Gastroesophageal sphincter (tissue), 4 donors: Measurements from ENCODE around the gene ITM2C. TPM values are rescaled to one million over a fixed set of nuclear protein-coding genes. Genes with fewer than 3 reads are reported as not detected.

Experiments
- ATAC-seq: fragments of 150-250 bp; one replicate; pipeline ENCODE4 v1.9.1; 2016; ENCODE audit warnings: mild to moderate bottlenecking, moderate library complexity
- H3K27ac ChIP-seq, 4 donors: fragments of 200-600 bp; sonication (generic) in 3 of 4; 1 replicate in 3 of 4; 2 replicates in 1 of 4; pipeline ENCODE4 v1.5.1; 2016 to 2019
- H3K27me3 ChIP-seq: fragments of 200-600 bp; sonication (generic); one replicate; pipeline ENCODE4 v1.5.1; 2019
- H3K36me3 ChIP-seq, 2 donors: fragments of 200-600 bp; sonication (generic); one replicate each; pipeline ENCODE4 v1.5.1; 2019; ENCODE audit warnings: control low read depth in 1 of 2
- H3K4me1 ChIP-seq, 3 donors: fragments of 200-600 bp; sonication (generic); 1 replicate in 2 of 3; 2 replicates in 1 of 3; pipeline ENCODE4 v1.5.1; 2016 to 2019; ENCODE audit warnings: control low read depth in 2 of 3
- H3K4me3 ChIP-seq, 2 donors: fragments of 200-600 bp; sonication (generic); one replicate each; pipeline ENCODE4 v1.5.1; 2019; ENCODE audit warnings: mild to moderate bottlenecking in 1 of 2, moderate library complexity in 1 of 2
- H3K9me3 ChIP-seq, 3 donors: fragments of 200-600 bp; sonication (generic); one replicate each; pipeline ENCODE4 v1.5.1; 2017 to 2019; ENCODE audit warnings: control low read depth in 2 of 3
- CTCF ChIP-seq, 4 experiments: fragments of 200-600 bp in 2 of 4; fragments of 450-650 bp in 2 of 4; sonication (generic) in 1 of 4; IDR thresholded peaks; one replicate each; pipeline ENCODE4 v1.5.1; 2017 to 2019; ENCODE audit warnings: antibody characterized with exemption in 4 of 4, mild to moderate bottlenecking in 2 of 4, moderate library complexity in 2 of 4
- EP300 ChIP-seq: sonication (generic); formaldehyde crosslinking; IDR thresholded peaks from one replicate; pipeline ENCODE4 v1.6.1; 2017; ENCODE audit warnings: antibody characterized with exemption, mild to moderate bottlenecking
- POLR2A ChIP-seq, 2 donors: fragments of 450-650 bp; IDR thresholded peaks; one replicate each; pipeline ENCODE4 v1.6.1; 2017; ENCODE audit warnings: antibody characterized with exemption in 2 of 2, mild to moderate bottlenecking in 2 of 2, moderate library complexity in 1 of 2
- POLR2AphosphoS5 ChIP-seq: sonication (generic); formaldehyde crosslinking; IDR thresholded peaks from one replicate; pipeline ENCODE4 v1.6.1; 2017; ENCODE audit warnings: antibody characterized with exemption
- WGBS, 2 donors: methylation state at CpG; one replicate each; pipeline ENCODE4 v1.1.5; 2018; ENCODE audit warnings: low coverage in 1 of 2; 5-methylcytosine and 5-hydroxymethylcytosine counted together
- total RNA-seq, 4 donors: library from RNA; depleted of rRNA; stranded (reverse); fragments of >200 nt; gene quantifications; one replicate each; pipeline ENCODE4 v1.1.0, GENCODE V29; 2016

The ITM2C gene
- total RNA-seq, 4 donors from 2014 or later: 70.2 to 141 (median 84.0) TPM

- WGBS, 2 donors: 46 to 72% methylated on average over 7 of the region's 10 CpGs
- H3K27ac ChIP-seq: peak overlapping the region in 2 of 4 donors; percentile 33 to 46
- ATAC-seq: peak; percentile 71
Measured at GRCh38 chr2:230908595-230909191, 44.0 kb downstream of the ITM2C start.

GRCh38 chr2:230909841-230910545 is 45.3 kb downstream of the ITM2C start:
- H3K36me3 ChIP-seq: no peaks in the 10 kb centered on the region
- H3K4me1 ChIP-seq: peaks cover 0 to 9% (median 0%) of the 10 kb centered on the region in 3 donors
- no peaks in the 10 kb centered on the region for H3K9me3 ChIP-seq
- no peak overlapping the region for H3K4me3 ChIP-seq
- TF ChIP-seq EP300 (no peak), CTCF (IDR thresholded peaks at IDR 0.05) (no peak), POLR2A (IDR thresholded peaks at IDR 0.05) (no peak), POLR2AphosphoS5 (no peak)
- peaks cover 9% of the 10 kb centered on the region for H3K27me3 ChIP-seq
- 83 to 100% methylated on average over 1 to 6 of the region's 18 CpGs for WGBS, 2 donors
- H3K27ac ChIP-seq: no peak overlapping the region
- no peak for ATAC-seq

More at GRCh38 chr2:230908595-230909191, 44.0 kb downstream of the ITM2C start:
- peaks cover 4% of the 10 kb centered on the region for H3K27me3 ChIP-seq
- TF ChIP-seq EP300 (no peak), POLR2AphosphoS5 (no peak), POLR2A (IDR thresholded peaks at IDR 0.05) (no peak), CTCF (IDR thresholded peaks at IDR 0.05) (no peak)
- no peaks in the 10 kb centered on the region for H3K36me3 ChIP-seq
- peaks cover 0 to 9% (median 0%) of the 10 kb centered on the region in 3 donors for H3K4me1 ChIP-seq
- H3K9me3 ChIP-seq: no peaks in the 10 kb centered on the region
- H3K4me3 ChIP-seq: no peak overlapping the region

- 81 to 97% methylated on average over 9 to 11 of the region's 13 CpGs for WGBS, 2 donors
- no peak for TF ChIP-seq EP300
- TF ChIP-seq POLR2A (IDR thresholded peaks at IDR 0.05): no peak
- TF ChIP-seq POLR2AphosphoS5: no peak
- no peak for TF ChIP-seq CTCF (IDR thresholded peaks at IDR 0.05)
Measured at GRCh38 chr2:230910546-230911177, 45.9 kb downstream of the ITM2C start.

GRCh38 chr2:230912046-230912445 is 47.3 kb downstream of the ITM2C start:
- H3K27ac ChIP-seq: no peak overlapping the region
- WGBS, 2 donors: 90 to 94% methylated on average over 3 to 4 of the region's 5 CpGs
- no peak overlapping the region for H3K4me3 ChIP-seq
- H3K27me3 ChIP-seq: peaks cover 9% of the 10 kb centered on the region
- H3K9me3 ChIP-seq: no peaks in the 10 kb centered on the region
- no peak for TF ChIP-seq POLR2A (IDR thresholded peaks at IDR 0.05)
- TF ChIP-seq CTCF (IDR thresholded peaks at IDR 0.05): no peak
- TF ChIP-seq POLR2AphosphoS5: no peak
- no peak for TF ChIP-seq EP300
- no peaks in the 10 kb centered on the region for H3K36me3 ChIP-seq
- H3K4me1 ChIP-seq: peaks cover 0 to 9% (median 0%) of the 10 kb centered on the region in 3 donors
- no peak for ATAC-seq

More at GRCh38 chr2:230910546-230911177, 45.9 kb downstream of the ITM2C start:
- Histone ChIP-seq H3K36me3 (no peaks in the 10 kb centered on the region), H3K9me3 (no peaks in the 10 kb centered on the region), H3K27me3 (peaks cover 9% of the 10 kb centered on the region), H3K27ac (no peak overlapping the region), H3K4me1 (peaks cover 0 to 9% (median 0%) of the 10 kb centered on the region in 3 donors), H3K4me3 (no peak overlapping the region)
- no peak for ATAC-seq
